IMR-90 (cell line): ENCODE measurements around the gene EFNB2. TPM values are rescaled to one million over a fixed set of nuclear protein-coding genes. Genes with fewer than 3 reads are reported as not detected.

Experiments used
- ATAC-seq: fragments of 200-7000 bp; cut with Tn5 transposase; 2 replicates; pipeline ENCODE4 v1.9.1; 2020; ENCODE audit warnings: low read depth, mild to moderate bottlenecking, moderate library complexity
- BruUV-seq: library from RNA; stranded (reverse); fragments of 400-500 nt; replicated peaks from 2 replicates; lab custom pipeline; 2021; lab: Mats Ljungman, UMichigan
- CTCF ChIA-PET: fragments of 300-600 bp; formaldehyde crosslinking; extraction: SDS; loops from one replicate; lab custom pipeline; 2021; ENCODE audit warnings: antibody characterized with exemption; lab: Yijun Ruan, JAX
- POLR2A ChIA-PET: fragments of 300-600 bp; sonication (Branson Sonifier 250); formaldehyde crosslinking; loops from one replicate; lab custom pipeline; 2022; ENCODE audit warnings: antibody characterized with exemption; ENCODE audit not compliant: unreplicated experiment; lab: Charles Lee
- DNase-seq: peaks from one replicate; pipeline ENCODE4 v3.0.0; 2013
- H2AFZ ChIP-seq: replicated peaks from 2 replicates; pipeline ENCODE3; 2013; ENCODE audit warnings: low read length, mild to moderate bottlenecking; ENCODE audit not compliant: poor library complexity
- H2AK5ac ChIP-seq: 2 replicates; pipeline ENCODE4 v1.6.1; 2013; ENCODE audit warnings: low read depth, low read length, inconsistent platforms
- H2AK9ac ChIP-seq: replicated peaks from 2 replicates; pipeline ENCODE3; 2013; ENCODE audit warnings: mild to moderate bottlenecking, low read depth, low read length, moderate library complexity; ENCODE audit not compliant: poor library complexity
- H2BK120ac ChIP-seq: 2 replicates; pipeline ENCODE4 v1.6.1; 2013; ENCODE audit warnings: low read depth, low read length, inconsistent platforms
- H2BK15ac ChIP-seq: 3 replicates; pipeline ENCODE4 v1.6.1; 2013; ENCODE audit warnings: low read depth, low read length, inconsistent platforms
- H2BK20ac ChIP-seq: 2 replicates; pipeline ENCODE4 v1.6.1; 2013; ENCODE audit warnings: low read depth, mild to moderate bottlenecking, inconsistent platforms, low read length, moderate library complexity
- H2BK5ac ChIP-seq: 2 replicates; pipeline ENCODE4 v1.6.1; 2013; ENCODE audit warnings: mild to moderate bottlenecking, low read depth, low read length, inconsistent platforms; ENCODE audit not compliant: poor library complexity, severe bottlenecking
- H3K14ac ChIP-seq: replicated peaks from 2 replicates; pipeline ENCODE4 v1.6.1; 2013; ENCODE audit warnings: low read depth, low read length, inconsistent platforms
- H3K18ac ChIP-seq: 2 replicates; pipeline ENCODE4 v1.6.1; 2013; ENCODE audit warnings: low read depth, low read length, control low read depth
- H3K23ac ChIP-seq: 2 replicates; pipeline ENCODE4 v1.6.1; 2013; ENCODE audit warnings: low read depth, low read length, inconsistent platforms
- H3K27ac ChIP-seq: 2 replicates; pipeline ENCODE4 v1.5.1; 2013; ENCODE audit warnings: mild to moderate bottlenecking, control low read depth, low read length; ENCODE audit not compliant: insufficient read depth
- H3K27me3 ChIP-seq: 2 replicates; pipeline ENCODE4 v1.6.1; 2013; ENCODE audit warnings: low read length; ENCODE audit not compliant: control insufficient read depth, insufficient read depth
- H3K36me3 ChIP-seq: 2 replicates; pipeline ENCODE4 v1.6.1; 2013; ENCODE audit warnings: low read length, mixed read lengths; ENCODE audit not compliant: control insufficient read depth, insufficient read depth
- H3K4ac ChIP-seq: 2 replicates; pipeline ENCODE4 v1.6.1; 2013; ENCODE audit warnings: low read depth, low read length, inconsistent platforms
- H3K4me1 ChIP-seq: 2 replicates; pipeline ENCODE4 v1.6.1; 2013; ENCODE audit warnings: low read length, mixed read lengths; ENCODE audit not compliant: control insufficient read depth, insufficient read depth
- H3K4me2 ChIP-seq: 2 replicates; pipeline ENCODE4 v1.6.1; 2013; ENCODE audit warnings: low read depth, mild to moderate bottlenecking, control low read depth, low read length, moderate library complexity
- H3K4me3 ChIP-seq: 2 replicates; pipeline ENCODE4 v1.5.1; 2013; ENCODE audit warnings: low read depth, mild to moderate bottlenecking, control low read depth, low read length, moderate library complexity; ENCODE audit not compliant: insufficient read depth
- H3K56ac ChIP-seq: 2 replicates; pipeline ENCODE4 v1.6.1; 2013; ENCODE audit warnings: low read length, inconsistent platforms; ENCODE audit not compliant: insufficient read depth; ENCODE audit errors: extremely low read depth
- H3K79me1 ChIP-seq, 2 experiments: 2 replicates each; pipeline ENCODE4 v1.6.1; 2013; ENCODE audit warnings: low read length in 2 of 2, inconsistent platforms in 1 of 2, low read depth in 1 of 2
- H3K9ac ChIP-seq: 2 replicates; pipeline ENCODE4 v1.6.1; 2013; ENCODE audit warnings: low read depth, low read length, control low read depth
- H3K9me1 ChIP-seq: 2 replicates; pipeline ENCODE4 v1.6.1; 2013; ENCODE audit warnings: low read length, inconsistent platforms; ENCODE audit not compliant: insufficient read depth
- H3K9me3 ChIP-seq: 2 replicates; pipeline ENCODE4 v1.6.1; 2013; ENCODE audit warnings: low read length; ENCODE audit not compliant: control insufficient read depth, insufficient read depth
- H4K20me1 ChIP-seq: 2 replicates; pipeline ENCODE4 v1.6.1; 2013; ENCODE audit warnings: low read length, inconsistent platforms; ENCODE audit not compliant: insufficient read depth
- H4K5ac ChIP-seq: 2 replicates; pipeline ENCODE4 v1.6.1; 2013; ENCODE audit warnings: mild to moderate bottlenecking, low read depth, low read length, control low read depth
- H4K8ac ChIP-seq, 2 experiments: 2 replicates each; pipeline ENCODE4 v1.6.1; 2013; ENCODE audit warnings: low read depth in 2 of 2, low read length in 2 of 2, control low read depth in 1 of 2, inconsistent platforms in 1 of 2
- H4K91ac ChIP-seq: 2 replicates; pipeline ENCODE4 v1.6.1; 2013; ENCODE audit warnings: low read depth, low read length, inconsistent platforms; ENCODE audit not compliant: insufficient read depth
- BHLHE40 ChIP-seq: fragments of 150-350 bp; IDR thresholded peaks from 2 replicates; pipeline ENCODE4 v1.6.1; 2016; ENCODE audit warnings: mild to moderate bottlenecking, low read depth, low read length
- CEBPB ChIP-seq: IDR thresholded peaks from 2 replicates; pipeline ENCODE4 v1.6.1; 2012; ENCODE audit warnings: low read depth, low read length, improper control_type of control experiment
- FOS ChIP-seq: fragments of 150-350 bp; IDR thresholded peaks from 2 replicates; pipeline ENCODE4 v1.6.1; 2016; ENCODE audit warnings: low read depth, low read length
- MAFK ChIP-seq: IDR thresholded peaks from 2 replicates; pipeline ENCODE4 v1.6.1; 2012; ENCODE audit warnings: low read depth, low read length, improper control_type of control experiment
- MAZ ChIP-seq: IDR thresholded peaks from 2 replicates; pipeline ENCODE4 v1.6.1; 2012; ENCODE audit warnings: low read depth, mild to moderate bottlenecking, low read length, improper control_type of control experiment, moderate library complexity, borderline replicate concordance
- MXI1 ChIP-seq: IDR thresholded peaks from 2 replicates; pipeline ENCODE4 v1.6.1; 2012; ENCODE audit warnings: low read depth, mild to moderate bottlenecking, low read length, moderate library complexity, borderline replicate concordance
- NFE2L2 ChIP-seq: fragments of 150-350 bp; IDR thresholded peaks from 2 replicates; pipeline ENCODE4 v1.6.1; 2016; ENCODE audit warnings: low read depth, mild to moderate bottlenecking, low read length
- POLR2A ChIP-seq: IDR thresholded peaks from 2 replicates; pipeline ENCODE4 v1.6.1; 2012; ENCODE audit warnings: mild to moderate bottlenecking, low read depth, low read length
- RAD21 ChIP-seq: IDR thresholded peaks from 2 replicates; pipeline ENCODE4 v1.6.1; 2012; ENCODE audit warnings: low read length, improper control_type of control experiment
- RCOR1 ChIP-seq: IDR thresholded peaks from 2 replicates; pipeline ENCODE4 v1.6.1; 2012; ENCODE audit warnings: mild to moderate bottlenecking, low read length, improper control_type of control experiment; ENCODE audit not compliant: insufficient replicate concordance
- RFX5 ChIP-seq: IDR thresholded peaks from 2 replicates; pipeline ENCODE4 v1.8.0; 2012; ENCODE audit warnings: low read depth, mild to moderate bottlenecking, low read length, moderate library complexity
- SMC3 ChIP-seq: fragments of 150-350 bp; IDR thresholded peaks from 2 replicates; pipeline ENCODE4 v1.6.1; 2016; ENCODE audit warnings: low read depth, mild to moderate bottlenecking, antibody characterized with exemption, low read length, moderate library complexity
- WGBS, 2 experiments: methylation state at CpG; one replicate each; pipeline versions ENCODE4 v1.1.5 to v1.1.7; 2013; ENCODE audit warnings: missing lambda C conversion rate in 2 of 2; ENCODE audit not compliant: insufficient read length in 1 of 2; ENCODE audit errors: extremely low coverage in 2 of 2; 5-methylcytosine and 5-hydroxymethylcytosine counted together
- dilution Hi-C: fragments of 300-500 bp; cut with HindIII; formaldehyde crosslinking; loops from one replicate; pipeline ENCODE4 v1.14.3; 2018; ENCODE audit warnings: low sequenced_read_pairs; ENCODE audit not compliant: unreplicated experiment
- in situ Hi-C: fragments of 300-500 bp; cut with MboI; formaldehyde crosslinking; loops from 3 replicates; pipeline ENCODE4 v1.14.3; 2019; ENCODE audit warnings: low sequenced_read_pairs, inconsistent platforms, mixed read lengths
- intact Hi-C: fragments of 100-400 bp; cut with micrococcal nuclease; formaldehyde crosslinking; loops from 2 replicates; pipeline ENCODE4 v1.10.0; 2022
- polyA plus RNA-seq, 3 experiments: library from polyadenylated mRNA; depleted of rRNA; stranded (reverse); fragments of >200 nt; gene quantifications; 2 replicates each; pipeline ENCODE4 v1.2.3, GENCODE V29; 2012; ENCODE audit warnings: low replicate concordance in 1 of 3
- total RNA-seq: library from RNA; depleted of rRNA; stranded (reverse); fragments of >200 nt; gene quantifications from 2 replicates; pipeline ENCODE4 v1.2.3, GENCODE V29; 2012
- TF ChIP-seq, protein P1 (sequence below): fragments of 150-350 bp; IDR thresholded peaks from 2 replicates; pipeline ENCODE4 v1.6.1; 2016; ENCODE audit warnings: low read depth, mild to moderate bottlenecking, low read length, moderate library complexity, borderline replicate concordance
- TF ChIP-seq, protein P2 (sequence below): conservative IDR thresholded peaks from 2 replicates; pipeline ENCODE4 v1.5.1; 2012; ENCODE audit warnings: mild to moderate bottlenecking, low read depth, low read length, improper control_type of control experiment
- TF ChIP-seq, protein P3 (sequence below): fragments of 150-350 bp; IDR thresholded peaks from 2 replicates; pipeline ENCODE4 v1.6.1; 2017; ENCODE audit warnings: mild to moderate bottlenecking, antibody characterized with exemption, low read length, low read depth

Gene EFNB2
- total and polyA plus RNA-seq, 2 of the 4 experiments (the other 2 are of a cell fraction) = 5.4 to 6.0 TPM

- in situ Hi-C loops = loop anchor here (25.0 kb wide), 1 partner anchor 436 kb away; no protein-coding TSS in a partner anchor
- no peak overlapping the region for H4K8ac ChIP-seq
- H2BK15ac ChIP-seq = no peak overlapping the region
- POLR2A ChIA-PET = no interaction called here
- ATAC-seq (no peak), DNase-seq (no peak)
- no peak overlapping the region for H4K91ac ChIP-seq
- H2BK20ac ChIP-seq = no peak overlapping the region
- H3K4me2 ChIP-seq = no peak overlapping the region
- no peak overlapping the region for H3K18ac ChIP-seq
- no peaks in the 10 kb centered on the region for H3K36me3 ChIP-seq
- H3K4me3 ChIP-seq = no peak overlapping the region
- intact Hi-C loops = no loop called here
- CTCF ChIA-PET = interaction anchor here (0.6 kb wide), 1 partner anchor 759 kb away, joined by 3 read pairs; no protein-coding TSS in a partner anchor
- H3K79me1 ChIP-seq = peaks cover 24 to 54% of the 10 kb centered on the region in 2 experiments; a peak in 3 of 4 replicates
- no peaks in the 10 kb centered on the region for H3K27me3 ChIP-seq
- H3K9ac ChIP-seq = no peak overlapping the region; the same call in 1 of the 2 replicates
- H3K56ac ChIP-seq = no peak overlapping the region
- no peaks in the 10 kb centered on the region for H3K9me3 ChIP-seq
- dilution Hi-C loops = no loop called here
- peaks cover 6% of the 10 kb centered on the region for H3K4me1 ChIP-seq
- no peak overlapping the region for H2BK120ac ChIP-seq
- peak overlapping the region; percentile 36 for H4K5ac ChIP-seq
- no peaks in the 10 kb centered on the region for H4K20me1 ChIP-seq
- H2AK9ac ChIP-seq = peak overlapping the region; percentile 22
- no peak overlapping the region for H3K27ac ChIP-seq
- no CpG with 5 or more reads among the region's 7 CpGs for WGBS, 2 experiments
- H2BK5ac ChIP-seq = no peak overlapping the region
- no peak overlapping the region for H2AFZ ChIP-seq
- H3K4ac ChIP-seq = no peak overlapping the region
- 0 out of 2 replicates have a peak overlapping the region, but pooled peaks have one; percentile 26 for H2AK5ac ChIP-seq
- H3K9me1 ChIP-seq = peaks cover 3% of the 10 kb centered on the region; the same call in 1 of the 2 replicates
- H3K14ac ChIP-seq = 0 out of 2 replicates have a peak overlapping the region, but pooled peaks have one; percentile 15
- BruUV-seq = no TSS peak
- H3K23ac ChIP-seq = no peak overlapping the region
- no peak for TF ChIP-seq SMC3
- TF ChIP-seq FOS = no peak
- no peak for TF ChIP-seq RCOR1
- TF ChIP-seq POLR2A = no peak
- no peak for TF ChIP-seq MAFK
- TF ChIP-seq, protein P1, sequence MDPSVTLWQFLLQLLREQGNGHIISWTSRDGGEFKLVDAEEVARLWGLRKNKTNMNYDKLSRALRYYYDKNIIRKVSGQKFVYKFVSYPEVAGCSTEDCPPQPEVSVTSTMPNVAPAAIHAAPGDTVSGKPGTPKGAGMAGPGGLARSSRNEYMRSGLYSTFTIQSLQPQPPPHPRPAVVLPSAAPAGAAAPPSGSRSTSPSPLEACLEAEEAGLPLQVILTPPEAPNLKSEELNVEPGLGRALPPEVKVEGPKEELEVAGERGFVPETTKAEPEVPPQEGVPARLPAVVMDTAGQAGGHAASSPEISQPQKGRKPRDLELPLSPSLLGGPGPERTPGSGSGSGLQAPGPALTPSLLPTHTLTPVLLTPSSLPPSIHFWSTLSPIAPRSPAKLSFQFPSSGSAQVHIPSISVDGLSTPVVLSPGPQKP = no peak
- no peak for TF ChIP-seq MXI1
- TF ChIP-seq, protein P2, sequence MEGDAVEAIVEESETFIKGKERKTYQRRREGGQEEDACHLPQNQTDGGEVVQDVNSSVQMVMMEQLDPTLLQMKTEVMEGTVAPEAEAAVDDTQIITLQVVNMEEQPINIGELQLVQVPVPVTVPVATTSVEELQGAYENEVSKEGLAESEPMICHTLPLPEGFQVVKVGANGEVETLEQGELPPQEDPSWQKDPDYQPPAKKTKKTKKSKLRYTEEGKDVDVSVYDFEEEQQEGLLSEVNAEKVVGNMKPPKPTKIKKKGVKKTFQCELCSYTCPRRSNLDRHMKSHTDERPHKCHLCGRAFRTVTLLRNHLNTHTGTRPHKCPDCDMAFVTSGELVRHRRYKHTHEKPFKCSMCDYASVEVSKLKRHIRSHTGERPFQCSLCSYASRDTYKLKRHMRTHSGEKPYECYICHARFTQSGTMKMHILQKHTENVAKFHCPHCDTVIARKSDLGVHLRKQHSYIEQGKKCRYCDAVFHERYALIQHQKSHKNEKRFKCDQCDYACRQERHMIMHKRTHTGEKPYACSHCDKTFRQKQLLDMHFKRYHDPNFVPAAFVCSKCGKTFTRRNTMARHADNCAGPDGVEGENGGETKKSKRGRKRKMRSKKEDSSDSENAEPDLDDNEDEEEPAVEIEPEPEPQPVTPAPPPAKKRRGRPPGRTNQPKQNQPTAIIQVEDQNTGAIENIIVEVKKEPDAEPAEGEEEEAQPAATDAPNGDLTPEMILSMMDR = no peak
- TF ChIP-seq NFE2L2 = no peak
- TF ChIP-seq RFX5 = no peak
- no peak for TF ChIP-seq CEBPB
- TF ChIP-seq, protein P3, sequence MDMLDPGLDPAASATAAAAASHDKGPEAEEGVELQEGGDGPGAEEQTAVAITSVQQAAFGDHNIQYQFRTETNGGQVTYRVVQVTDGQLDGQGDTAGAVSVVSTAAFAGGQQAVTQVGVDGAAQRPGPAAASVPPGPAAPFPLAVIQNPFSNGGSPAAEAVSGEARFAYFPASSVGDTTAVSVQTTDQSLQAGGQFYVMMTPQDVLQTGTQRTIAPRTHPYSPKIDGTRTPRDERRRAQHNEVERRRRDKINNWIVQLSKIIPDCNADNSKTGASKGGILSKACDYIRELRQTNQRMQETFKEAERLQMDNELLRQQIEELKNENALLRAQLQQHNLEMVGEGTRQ = no peak
- TF ChIP-seq MAZ = no peak
- no peak for TF ChIP-seq BHLHE40
- no peak for TF ChIP-seq RAD21
These were observed 12.4 kb downstream of the EFNB2 start for GRCh38 chr13:106522898-106523525.
